Ureter (tissue), 1 donor: ENCODE results near the gene IGF1R. TPM values are rescaled to one million over a fixed set of nuclear protein-coding genes. Genes with fewer than 3 reads are reported as not detected.

Experiments used
- DNase-seq: peaks from one replicate; pipeline ENCODE4 v3.0.0-alpha.2; 2020; ENCODE audit warnings: low spot score
- total RNA-seq: library from RNA; stranded (reverse); gene quantifications from one replicate; pipeline ENCODE4 v1.2.4, GENCODE V29; 2023
- donor health status: DM: yes; HTN: yes; CAD: no.

The IGF1R gene
- total RNA-seq, 1 donor from 2014 or later: 88.6 TPM

GRCh38 chr15:98909968-98910885 lies 261.9 kb downstream of the IGF1R start:
- no peak for DNase-seq

GRCh38 chr15:98914626-98915025 lies 266.3 kb downstream of the IGF1R start:
- DNase-seq: no peak

GRCh38 chr15:98916826-98917225 lies 268.5 kb downstream of the IGF1R start:
- DNase-seq: no peak

GRCh38 chr15:98917417-98917816 lies 269.1 kb downstream of the IGF1R start:
- no peak for DNase-seq

- DNase-seq: no peak
Measured at GRCh38 chr15:98920091-98920880, 271.9 kb downstream of the IGF1R start.

GRCh38 chr15:98923171-98923570 lies 274.8 kb downstream of the IGF1R start:
- DNase-seq: no peak

- no peak for DNase-seq
Measured at GRCh38 chr15:98923579-98923978, 275.2 kb downstream of the IGF1R start.

- peak; percentile 55 for DNase-seq
Measured at GRCh38 chr15:98924401-98925049, 276.2 kb downstream of the IGF1R start.

- DNase-seq: no peak
Measured at GRCh38 chr15:98926236-98926635, 277.9 kb downstream of the IGF1R start.

GRCh38 chr15:98927022-98927421 lies 278.7 kb downstream of the IGF1R start:
- DNase-seq: no peak

- no peak for DNase-seq
Measured at GRCh38 chr15:98927996-98928395, 279.7 kb downstream of the IGF1R start.

- DNase-seq: no peak
Measured at GRCh38 chr15:98930576-98930975, 282.2 kb downstream of the IGF1R start.

GRCh38 chr15:98931004-98931403 lies 282.7 kb downstream of the IGF1R start:
- DNase-seq: no peak

- DNase-seq: no peak
Measured at GRCh38 chr15:98933406-98933805, 285.1 kb downstream of the IGF1R start.

- DNase-seq: no peak
Measured at GRCh38 chr15:98935736-98936135, 287.4 kb downstream of the IGF1R start.

- DNase-seq: no peak
Measured at GRCh38 chr15:98937413-98938104, 289.2 kb downstream of the IGF1R start.

- no peak for DNase-seq
Measured at GRCh38 chr15:98938105-98938417, 289.7 kb downstream of the IGF1R start.

GRCh38 chr15:98938799-98939198 lies 290.5 kb downstream of the IGF1R start:
- DNase-seq: no peak

- DNase-seq: no peak
Measured at GRCh38 chr15:98939311-98940080, 291.2 kb downstream of the IGF1R start.

GRCh38 chr15:98941595-98942255 lies 293.4 kb downstream of the IGF1R start:
- no peak for DNase-seq

- no peak for DNase-seq
Measured at GRCh38 chr15:98942431-98942830, 294.1 kb downstream of the IGF1R start.
